ENCODE measurements around the gene GAS2.

GRCh38 chr11:22769081-22769480 lies 102.7 kb downstream of the GAS2 start:
- TF ChIP-seq POLR2A (IDR thresholded peaks at IDR 0.05) (no peak), CTCF (IDR thresholded peaks at IDR 0.05) (no peak)

Measured in body of pancreas (tissue), 4 donors.